NCI-H69 (cell line): ENCODE results near the gene MARCHF3.
A peak's percentile ranks its signal among the peaks of the same experiment; 100 is the strongest.
"Not testable (repeated sequence)": the region's sequence is repeated elsewhere in the genome, so short reads cannot be mapped to it uniquely, and the experiment has no call there.

ENCODE experiments used
- DNase-seq: peaks from one replicate; lab custom pipeline; 2025; lab: John Stamatoyannopoulos, UW

MARCHF3 gene

GRCh38 chr5:126875303-126875785 lies 155.0 kb downstream of the MARCHF3 start:
- peak; percentile 61 for DNase-seq

GRCh38 chr5:126872561-126873354 lies 157.6 kb downstream of the MARCHF3 start:
- DNase-seq, result no peak

GRCh38 chr5:126871441-126871840 lies 158.9 kb downstream of the MARCHF3 start:
- no peak for DNase-seq

- peak; percentile 89 for DNase-seq
These were observed 161.3 kb downstream of the MARCHF3 start for GRCh38 chr5:126869005-126869451.

GRCh38 chr5:126868338-126869004 lies 161.9 kb downstream of the MARCHF3 start:
- DNase-seq, result peak; percentile 92

- no peak for DNase-seq
These were observed 163.3 kb downstream of the MARCHF3 start for GRCh38 chr5:126866851-126867636.

- no peak for DNase-seq
These were observed 165.1 kb downstream of the MARCHF3 start for GRCh38 chr5:126865299-126865698.

- no peak for DNase-seq
These were observed 166.2 kb downstream of the MARCHF3 start for GRCh38 chr5:126864042-126864688.

GRCh38 chr5:126863402-126863801 lies 167.0 kb downstream of the MARCHF3 start:
- DNase-seq, result no peak

GRCh38 chr5:126858441-126858840 lies 171.9 kb downstream of the MARCHF3 start:
- no peak for DNase-seq

- no peak for DNase-seq
These were observed 172.6 kb downstream of the MARCHF3 start for GRCh38 chr5:126857472-126858410.

- no peak for DNase-seq
These were observed 175.1 kb downstream of the MARCHF3 start for GRCh38 chr5:126855266-126855665.

GRCh38 chr5:126854526-126855110 lies 175.7 kb downstream of the MARCHF3 start:
- no peak for DNase-seq

- DNase-seq, result not testable (repeated sequence)
These were observed 176.6 kb downstream of the MARCHF3 start for GRCh38 chr5:126853541-126854307.

GRCh38 chr5:126852841-126853271 lies 177.5 kb downstream of the MARCHF3 start:
- no peak for DNase-seq

- no peak for DNase-seq
These were observed 178.2 kb downstream of the MARCHF3 start for GRCh38 chr5:126852091-126852571.

GRCh38 chr5:126851501-126852011 lies 178.8 kb downstream of the MARCHF3 start:
- DNase-seq, result no peak

- no peak for DNase-seq
These were observed 181.2 kb downstream of the MARCHF3 start for GRCh38 chr5:126849101-126849678.

- no peak for DNase-seq
These were observed 182.1 kb downstream of the MARCHF3 start for GRCh38 chr5:126848253-126848652.
